Transverse colon (tissue), 4 donors: Measurements from ENCODE around the gene APLNR. TPM values are rescaled to one million over a fixed set of nuclear protein-coding genes. Genes with fewer than 3 reads are reported as not detected.

Source experiments
- DNase-seq: peaks from one replicate; pipeline ENCODE4 v3.0.0-alpha.2; 2019
- H3K27ac ChIP-seq, 4 donors: fragments of 200-600 bp; sonication (generic); 2 replicates each; pipeline ENCODE4 v1.5.1; 2016 to 2018; ENCODE audit warnings: inconsistent platforms in 4 of 4
- H3K27me3 ChIP-seq: fragments of 200-600 bp; sonication (generic); 2 replicates; pipeline ENCODE4 v1.5.1; 2017; ENCODE audit warnings: inconsistent platforms
- H3K36me3 ChIP-seq, 4 donors: fragments of 200-600 bp; sonication (generic); 2 replicates each; pipeline ENCODE4 v1.5.1; 2017 to 2019; ENCODE audit warnings: inconsistent platforms in 4 of 4
- H3K4me1 ChIP-seq, 4 donors: fragments of 200-600 bp; sonication (generic); 2 replicates each; pipeline ENCODE4 v1.5.1; 2017 to 2020; ENCODE audit warnings: inconsistent platforms in 4 of 4
- H3K4me3 ChIP-seq, 4 donors: fragments of 200-600 bp; sonication (generic); 1 replicate in 1 of 4; 2 replicates in 3 of 4; pipeline versions ENCODE4 v1.5.1 to v1.6.1; 2017 to 2019; ENCODE audit warnings: inconsistent platforms in 4 of 4
- H3K9me3 ChIP-seq, 2 donors: fragments of 200-600 bp; sonication (generic); 2 replicates each; pipeline ENCODE4 v1.5.1; 2017 to 2019; ENCODE audit warnings: inconsistent platforms in 2 of 2
- CTCF ChIP-seq, 5 experiments: fragments of 200-600 bp in 3 of 5; fragments of 450-650 bp in 2 of 5; sonication (generic) in 3 of 5; IDR thresholded peaks; 1 replicate in 2 of 5; 2 replicates in 3 of 5; pipeline ENCODE4 v1.5.1; 2016 to 2017; ENCODE audit warnings: antibody characterized with exemption in 5 of 5, inconsistent platforms in 3 of 5, mild to moderate bottlenecking in 2 of 5, moderate library complexity in 1 of 5
- EP300 ChIP-seq: sonication (generic); formaldehyde crosslinking; IDR thresholded peaks from one replicate; pipeline ENCODE4 v1.6.1; 2017; ENCODE audit warnings: antibody characterized with exemption, low read depth
- POLR2A ChIP-seq: fragments of 450-650 bp; IDR thresholded peaks from one replicate; pipeline ENCODE4 v1.6.1; 2016; ENCODE audit warnings: antibody characterized with exemption, mild to moderate bottlenecking, moderate library complexity
- POLR2AphosphoS5 ChIP-seq, 3 donors: sonication (generic); formaldehyde crosslinking; IDR thresholded peaks; one replicate each; pipeline ENCODE4 v1.6.1; 2016; ENCODE audit warnings: antibody characterized with exemption in 3 of 3
- WGBS, 2 donors: methylation state at CpG; one replicate each; pipeline ENCODE4 v1.1.5; 2018; ENCODE audit warnings: low coverage in 1 of 2; 5-methylcytosine and 5-hydroxymethylcytosine counted together
- in situ Hi-C, 4 donors: fragments of 200-750 bp; cut with MboI; loops; one replicate each; pipeline versions ENCODE4 v1.15.0 to v1.15.1; 2017; ENCODE audit warnings: low sequenced_read_pairs in 3 of 4, low pct_ligation_motif_present in 1 of 4, low pct_unique_long_range_greater_than_20kb in 1 of 4
- intact Hi-C: fragments of 100-400 bp; cut with DNase I; formaldehyde crosslinking; loops from one replicate; pipeline ENCODE4 v1.15.1; 2023; ENCODE audit warnings: low total_unique reads
- total RNA-seq, 4 donors: library from RNA; depleted of rRNA; stranded (reverse); fragments of >200 nt; gene quantifications; one replicate each; pipeline ENCODE4 v1.1.0, GENCODE V29; 2016

APLNR gene
- total RNA-seq, 4 donors from 2014 or later: 0.68 to 2.6 (median 2.1) TPM; not detected in 1

- no peaks in the 10 kb centered on the region for H3K27me3 ChIP-seq
- no peaks in the 10 kb centered on the region for H3K9me3 ChIP-seq
- peaks cover 0 to 6% (median 0%) of the 10 kb centered on the region in 4 donors for H3K4me1 ChIP-seq
- no peak overlapping the region for H3K27ac ChIP-seq
- intact Hi-C loops: loop anchor here (10.0 kb wide), 1 partner anchor 395 kb away; no protein-coding TSS in a partner anchor
- H3K36me3 ChIP-seq: no peaks in the 10 kb centered on the region
- in situ Hi-C loops: loop anchor here in 3 of 4 donors (10.0 kb wide), 3 partner anchors 105 to 405 kb away; no protein-coding TSS in a partner anchor
- no peak for TF ChIP-seq POLR2A
- TF ChIP-seq CTCF (IDR thresholded peaks at IDR 0.05): no peak
- no peak for TF ChIP-seq EP300
- TF ChIP-seq POLR2AphosphoS5 (IDR thresholded peaks at IDR 0.05): no peak
- DNase-seq: no peak
- 69 to 83% methylated on average over 1 to 2 of the region's 2 CpGs for WGBS, 2 donors
- H3K4me3 ChIP-seq: no peak overlapping the region
Observed at GRCh38 chr11:57240007-57240406, 3.0 kb upstream of the APLNR start.

- in situ Hi-C loops (no loop called here), intact Hi-C loops (no loop called here)
- Histone ChIP-seq H3K4me3 (no peak overlapping the region), H3K4me1 (peaks cover 0 to 6% (median 0%) of the 10 kb centered on the region in 4 donors), H3K36me3 (no peaks in the 10 kb centered on the region), H3K27me3 (no peaks in the 10 kb centered on the region), H3K9me3 (no peaks in the 10 kb centered on the region), H3K27ac (no peak overlapping the region)
- TF ChIP-seq POLR2AphosphoS5 (IDR thresholded peaks at IDR 0.05): no peak
- TF ChIP-seq POLR2A: no peak
- no peak for TF ChIP-seq EP300
- TF ChIP-seq CTCF (IDR thresholded peaks at IDR 0.05): no peak
- DNase-seq: no peak
- WGBS, 2 donors: 65 to 73% methylated on average over 1 of the region's 1 CpG
Observed at GRCh38 chr11:57239348-57239747, 2.3 kb upstream of the APLNR start.

GRCh38 chr11:57235761-57236703 lies 1.0 kb downstream of the APLNR start:
- no peak for TF ChIP-seq POLR2A
- TF ChIP-seq POLR2AphosphoS5 (IDR thresholded peaks at IDR 0.05): no peak
- no peak for TF ChIP-seq EP300
- no peak for TF ChIP-seq CTCF (IDR thresholded peaks at IDR 0.05)
- no peaks in the 10 kb centered on the region for H3K36me3 ChIP-seq
- in situ Hi-C loops: no loop called here
- 85 to 89% methylated on average over 8 to 39 of the region's 39 CpGs for WGBS, 2 donors
- intact Hi-C loops: no loop called here
- H3K27ac ChIP-seq: no peak overlapping the region
- H3K27me3 ChIP-seq: peaks cover 11% of the 10 kb centered on the region
- H3K4me1 ChIP-seq: peaks cover 0 to 6% (median 0%) of the 10 kb centered on the region in 4 donors
- H3K4me3 ChIP-seq: no peak overlapping the region
- H3K9me3 ChIP-seq: no peaks in the 10 kb centered on the region
- no peak for DNase-seq

- Histone ChIP-seq H3K4me1 (no peaks in the 10 kb centered on the region), H3K27ac (no peak overlapping the region), H3K4me3 (no peak overlapping the region), H3K36me3 (no peaks in the 10 kb centered on the region), H3K27me3 (peaks cover 11% of the 10 kb centered on the region), H3K9me3 (no peaks in the 10 kb centered on the region)
- no peak for TF ChIP-seq EP300
- no peak for TF ChIP-seq POLR2A
- TF ChIP-seq CTCF (IDR thresholded peaks at IDR 0.05): no peak
- TF ChIP-seq POLR2AphosphoS5 (IDR thresholded peaks at IDR 0.05): no peak
- intact Hi-C loops: no loop called here
- no peak for DNase-seq
- in situ Hi-C loops: no loop called here
- 68 to 72% methylated on average over 5 of the region's 5 CpGs for WGBS, 2 donors
Observed at GRCh38 chr11:57233702-57234101, 3.3 kb downstream of the APLNR start.
